H1 (cell line): ENCODE data around the gene TNKS2. TPM values are rescaled to one million over a fixed set of nuclear protein-coding genes. Genes with fewer than 3 reads are reported as not detected.

Source experiments
- CTCF ChIA-PET: fragments of 300-600 bp; sonication (Branson Sonifier 250); formaldehyde crosslinking; loops from one replicate; lab custom pipeline; 2021; ENCODE audit not compliant: partially characterized antibody; lab: Charles Lee
- POLR2A ChIA-PET: fragments of 300-600 bp; sonication (Branson Sonifier 250); formaldehyde crosslinking; loops from one replicate; lab custom pipeline; 2021; ENCODE audit warnings: inconsistent platforms; ENCODE audit not compliant: partially characterized antibody; lab: Charles Lee
- DNase-seq, 2 experiments: peaks; one replicate each; pipeline versions ENCODE4 v3.0.0 to v3.0.0-alpha.2; 2010 to 2022; ENCODE audit warnings: low spot score in 2 of 2, low read depth in 1 of 2, mixed read lengths in 1 of 2
- FAIRE-seq: peaks from 2 replicates; lab custom pipeline; 2011; peaks lifted over from hg19 to GRCh38; lab: Jason Lieb, UNC
- H2AFZ ChIP-seq: 2 replicates; pipeline ENCODE4 v1.8.1; 2012; ENCODE audit warnings: low read length, inconsistent platforms
- H2AK5ac ChIP-seq: 2 replicates; pipeline ENCODE4 v1.6.1; 2013; ENCODE audit warnings: low read depth, low read length
- H2BK120ac ChIP-seq: replicated peaks from 2 replicates; pipeline ENCODE3; 2013; ENCODE audit warnings: low read depth, low read length, inconsistent platforms
- H2BK12ac ChIP-seq: 2 replicates; pipeline ENCODE4 v1.6.1; 2013; ENCODE audit warnings: low read depth, low read length
- H2BK15ac ChIP-seq: 2 replicates; pipeline ENCODE4 v1.6.1; 2013; ENCODE audit warnings: low read length
- H2BK20ac ChIP-seq: 2 replicates; pipeline ENCODE4 v1.6.1; 2013; ENCODE audit warnings: low read length
- H2BK5ac ChIP-seq: 2 replicates; pipeline ENCODE4 v1.6.1; 2013; ENCODE audit warnings: low read depth, low read length
- H3K14ac ChIP-seq: 2 replicates; pipeline ENCODE4 v1.6.1; 2013; ENCODE audit warnings: inconsistent platforms; ENCODE audit not compliant: insufficient read length
- H3K18ac ChIP-seq: 2 replicates; pipeline ENCODE4 v1.6.1; 2013; ENCODE audit warnings: low read length; ENCODE audit errors: extremely low read depth
- H3K23ac ChIP-seq: 2 replicates; pipeline ENCODE4 v1.6.1; 2013; ENCODE audit warnings: inconsistent platforms; ENCODE audit not compliant: insufficient read length
- H3K23me2 ChIP-seq: 2 replicates; pipeline ENCODE4 v1.6.1; 2013; ENCODE audit warnings: low read depth, low read length
- H3K27ac ChIP-seq: 2 replicates; pipeline ENCODE4 v1.6.1; 2011; ENCODE audit warnings: low read depth, low read length, inconsistent platforms
- H3K27me3 ChIP-seq, 4 experiments: replicated peaks in 1 of 4; 1 replicate in 1 of 4; 2 replicates in 3 of 4; pipeline versions ENCODE4 v1.6.1 to v1.8.1; 2011 to 2013; ENCODE audit warnings: low read length in 3 of 4, mild to moderate bottlenecking in 3 of 4, inconsistent platforms in 2 of 4, mixed read lengths in 2 of 4, moderate library complexity in 1 of 4; ENCODE audit not compliant: control insufficient read depth in 3 of 4, insufficient read depth in 3 of 4; ENCODE audit errors: extremely low read depth in 1 of 4
- H3K36me3 ChIP-seq, 4 experiments: 2 replicates each; pipeline versions ENCODE4 v1.6.1 to v1.8.1; 2011 to 2013; ENCODE audit warnings: mild to moderate bottlenecking in 4 of 4, low read length in 3 of 4, moderate library complexity in 2 of 4, control low read depth in 1 of 4, inconsistent platforms in 1 of 4; ENCODE audit not compliant: insufficient read depth in 4 of 4, control insufficient read depth in 2 of 4
- H3K4ac ChIP-seq: replicated peaks from 2 replicates; pipeline ENCODE3; 2013; ENCODE audit warnings: low read length, low read depth, mixed read lengths, inconsistent platforms; ENCODE audit not compliant: insufficient read length
- H3K4me1 ChIP-seq, 4 experiments: replicated peaks in 1 of 4; 1 replicate in 1 of 4; 2 replicates in 3 of 4; pipeline versions ENCODE4 v1.6.1 to v1.8.1; 2011 to 2013; ENCODE audit warnings: low read length in 3 of 4, inconsistent platforms in 2 of 4, mixed read lengths in 1 of 4; ENCODE audit not compliant: insufficient read depth in 4 of 4, control insufficient read depth in 3 of 4
- H3K4me2 ChIP-seq, 2 experiments: 2 replicates each; pipeline versions ENCODE4 v1.6.1 to v1.8.1; 2011 to 2013; ENCODE audit warnings: low read depth in 2 of 2, low read length in 2 of 2, control low read depth in 1 of 2, inconsistent platforms in 1 of 2, mild to moderate bottlenecking in 1 of 2; ENCODE audit not compliant: insufficient read depth in 1 of 2
- H3K4me3 ChIP-seq, 4 experiments: fragments of 200-600, 300-600 bp in 1 of 4; sonication (generic), shearing (Covaris generic), sonication (Bioruptor Twin) in 1 of 4; 2 replicates each; pipeline versions ENCODE4 v1.5.1 to v1.8.1; 2011 to 2016; ENCODE audit warnings: low read length in 4 of 4, low read depth in 3 of 4, control low read depth in 2 of 4, inconsistent platforms in 2 of 4, mild to moderate bottlenecking in 2 of 4, mixed read lengths in 1 of 4, moderate library complexity in 1 of 4; ENCODE audit not compliant: insufficient read depth in 2 of 4; ENCODE audit errors: extremely low read depth in 1 of 4
- H3K56ac ChIP-seq: replicated peaks from 2 replicates; pipeline ENCODE3; 2013; ENCODE audit warnings: low read depth, mild to moderate bottlenecking, mixed read lengths, low read length, inconsistent platforms; ENCODE audit not compliant: insufficient read length
- H3K79me1 ChIP-seq: 2 replicates; pipeline ENCODE4 v1.6.1; 2013; ENCODE audit warnings: low read depth, low read length, control low read depth
- H3K79me2 ChIP-seq, 2 experiments: 2 replicates each; pipeline versions ENCODE4 v1.6.1 to v1.8.1; 2012 to 2013; ENCODE audit warnings: low read length in 2 of 2, mild to moderate bottlenecking in 2 of 2, inconsistent platforms in 1 of 2; ENCODE audit not compliant: insufficient read depth in 2 of 2, control insufficient read depth in 1 of 2
- H3K9ac ChIP-seq, 4 experiments: replicated peaks in 1 of 4; 1 replicate in 1 of 4; 2 replicates in 3 of 4; pipeline versions ENCODE4 v1.6.1 to v1.8.1; 2011 to 2013; ENCODE audit warnings: low read depth in 3 of 4, low read length in 3 of 4, control low read depth in 2 of 4, mild to moderate bottlenecking in 2 of 4, moderate library complexity in 2 of 4, inconsistent platforms in 1 of 4; ENCODE audit errors: extremely low read depth in 1 of 4
- H3K9me3 ChIP-seq, 2 experiments: 2 replicates each; pipeline versions ENCODE4 v1.6.1 to v1.8.1; 2012 to 2013; ENCODE audit warnings: mild to moderate bottlenecking in 2 of 2, moderate library complexity in 2 of 2, control low read depth in 1 of 2, inconsistent platforms in 1 of 2, low read depth in 1 of 2, low read length in 1 of 2, mixed read lengths in 1 of 2; ENCODE audit not compliant: insufficient read depth in 2 of 2
- H4K20me1 ChIP-seq, 2 experiments: replicated peaks in 1 of 2; 2 replicates each; pipeline versions ENCODE3 to v1.8.1; 2011 to 2013; ENCODE audit warnings: inconsistent platforms in 2 of 2, low read length in 2 of 2, mild to moderate bottlenecking in 1 of 2; ENCODE audit not compliant: insufficient read depth in 2 of 2, control insufficient read depth in 1 of 2
- H4K5ac ChIP-seq: 2 replicates; pipeline ENCODE4 v1.6.1; 2013; ENCODE audit warnings: low read length, low read depth, mixed read lengths, inconsistent platforms; ENCODE audit not compliant: insufficient read length
- H4K8ac ChIP-seq: 2 replicates; pipeline ENCODE4 v1.8.0; 2013; ENCODE audit warnings: mild to moderate bottlenecking, moderate library complexity, low read length, inconsistent platforms; ENCODE audit not compliant: insufficient read depth; ENCODE audit errors: extremely low read depth
- H4K91ac ChIP-seq: replicated peaks from 2 replicates; pipeline ENCODE3; 2013; ENCODE audit warnings: low read length, mixed read lengths, inconsistent platforms; ENCODE audit not compliant: insufficient read length
- CEBPB ChIP-seq: IDR thresholded peaks from 2 replicates; pipeline ENCODE4 v1.6.1; 2012; ENCODE audit warnings: low read depth, low read length
- EGR1 ChIP-seq: IDR thresholded peaks from 2 replicates; pipeline ENCODE4 v1.6.1; 2011; ENCODE audit warnings: low read depth, low read length, borderline replicate concordance
- WGBS, 2 experiments: shearing (Covaris generic) in 1 of 2; methylation state at CpG; one replicate each; pipeline versions ENCODE4 v1.1.6 to v1.1.7; 2013 to 2015; ENCODE audit warnings: low lambda C conversion rate in 2 of 2, mixed read lengths in 2 of 2, inconsistent platforms in 1 of 2, low coverage in 1 of 2, missing lambda C conversion rate in 1 of 2; ENCODE audit not compliant: insufficient replicate concordance in 2 of 2, insufficient coverage in 1 of 2, insufficient read length in 1 of 2; ENCODE audit errors: extremely low coverage in 1 of 2, missing lambda C conversion rate in 1 of 2; 5-methylcytosine and 5-hydroxymethylcytosine counted together
- polyA plus RNA-seq, 7 experiments: library from polyadenylated mRNA; depleted of rRNA in 3 of 7; stranded (reverse) in 5 of 7; unstranded in 2 of 7; fragments of >200 nt in 5 of 7; fragments of 200-250 nt in 2 of 7; gene quantifications; 1 replicate in 5 of 7; 2 replicates in 1 of 7; 4 replicates in 1 of 7; pipeline versions ENCODE4 v1.2.1 to v1.2.3, GENCODE V29; 2011 to 2013; ENCODE audit warnings: missing spikeins in 2 of 7, mixed read lengths in 2 of 7
- total RNA-seq: library from RNA; stranded (reverse); fragmentation: NEBNext Ultra II Directional; extraction: Animal tissue kit (Norgen Biotek cat#: 25700); gene quantifications from 2 replicates; pipeline ENCODE4 v1.2.1, GENCODE V29; 2021
- TF ChIP-seq, protein P1 (sequence below): IDR thresholded peaks from 2 replicates; pipeline ENCODE4 v1.6.1; 2012; ENCODE audit warnings: inconsistent platforms

The TNKS2 gene
- total and polyA plus RNA-seq, 2 of the 8 experiments (the other 6 are each of a cell fraction or from before 2014, with no cell fraction given), result 23.3 to 73.6 TPM

DNA sequence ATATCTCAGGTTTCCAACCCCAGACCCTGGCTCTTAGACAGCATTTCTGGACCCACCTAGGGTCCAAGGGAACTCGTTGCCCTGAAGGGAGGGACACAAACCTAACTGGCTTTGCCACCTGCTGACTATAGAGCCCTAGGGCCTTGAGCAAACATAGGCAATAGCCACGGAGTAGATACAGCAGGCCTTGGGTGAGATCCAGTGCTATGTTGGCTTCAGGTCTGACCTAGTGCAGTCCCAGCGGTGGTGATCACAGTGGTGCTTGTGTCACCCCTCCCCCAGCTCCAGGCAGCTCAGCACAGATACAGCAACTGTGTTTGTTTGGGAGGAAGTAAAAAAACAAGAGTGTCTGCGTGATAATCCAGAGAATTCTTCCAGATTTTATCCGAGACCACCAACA is 9.7 kb upstream of the TNKS2 start:
- H2BK120ac ChIP-seq, result no peak overlapping the region
- no peak overlapping the region for H3K4me2 ChIP-seq
- DNase-seq (no peak), FAIRE-seq (no peak)
- H4K91ac ChIP-seq, result no peak overlapping the region
- no peak overlapping the region for H3K23ac ChIP-seq
- ChIA-PET POLR2A (interaction anchor here (2.5 kb wide), 1 partner anchor 10 kb away, joined by 8 read pairs; the partner anchor contains the start of gene TNKS2), CTCF (interaction anchor here (0.9 to 1.4 kb wide), 4 partner anchors 9 to 135 kb away, joined by 3 to 6 read pairs (median 4); partner anchors contain the start of genes BTAF1 and TNKS2)
- H3K9ac ChIP-seq, result no peak overlapping the region
- no peak overlapping the region for H3K4me3 ChIP-seq
- 67% methylated on average over 5 of the region's 5 CpGs; no CpG with 5 or more reads in 1 of the 2 experiments for WGBS, 2 experiments
- no peaks in the 10 kb centered on the region; the same call in 1 of the 2 replicates for H3K23me2 ChIP-seq
- no peak overlapping the region for H2BK5ac ChIP-seq
- H3K27me3 ChIP-seq, result no peaks in the 10 kb centered on the region
- no peaks in the 10 kb centered on the region for H3K9me3 ChIP-seq
- no peaks in the 10 kb centered on the region for H3K36me3 ChIP-seq
- no peak overlapping the region for H2BK15ac ChIP-seq
- no peak overlapping the region for H3K14ac ChIP-seq
- H3K79me1 ChIP-seq, result no peaks in the 10 kb centered on the region
- H2AK5ac ChIP-seq, result no peak overlapping the region
- H4K20me1 ChIP-seq, result no peaks in the 10 kb centered on the region
- no peak overlapping the region for H4K8ac ChIP-seq
- no peak overlapping the region for H3K4ac ChIP-seq
- no peak overlapping the region for H2AFZ ChIP-seq
- H3K56ac ChIP-seq, result no peak overlapping the region
- H3K27ac ChIP-seq, result no peak overlapping the region
- H2BK20ac ChIP-seq, result no peak overlapping the region
- H3K79me2 ChIP-seq, result no peaks in the 10 kb centered on the region
- TF ChIP-seq, protein P1, sequence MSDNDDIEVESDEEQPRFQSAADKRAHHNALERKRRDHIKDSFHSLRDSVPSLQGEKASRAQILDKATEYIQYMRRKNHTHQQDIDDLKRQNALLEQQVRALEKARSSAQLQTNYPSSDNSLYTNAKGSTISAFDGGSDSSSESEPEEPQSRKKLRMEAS, result no peak
- TF ChIP-seq EGR1, result no peak
- TF ChIP-seq CEBPB, result no peak
- peaks cover 0 to 4% (median 2%) of the 10 kb centered on the region in 4 experiments; a peak in 4 of 7 replicates for H3K4me1 ChIP-seq
- H4K5ac ChIP-seq, result no peak overlapping the region
- H3K18ac ChIP-seq, result no peak overlapping the region
- no peak overlapping the region for H2BK12ac ChIP-seq
